Neutrophil (primary cell): ENCODE results near the gene PRKN.

Source experiments
- H3K27ac ChIP-seq: fragments of 200-600 bp; sonication (generic); 2 replicates; pipeline ENCODE4 v1.5.1; 2016; ENCODE audit warnings: mild to moderate bottlenecking, moderate library complexity
- H3K27me3 ChIP-seq: fragments of 200-600 bp; sonication (generic); 2 replicates; pipeline ENCODE4 v1.6.0; 2016; ENCODE audit warnings: mild to moderate bottlenecking
- H3K36me3 ChIP-seq: fragments of 200-600 bp; sonication (generic); 2 replicates; pipeline ENCODE4 v1.5.1; 2017
- H3K4me1 ChIP-seq, 2 experiments: fragments of 200-600 bp in 1 of 2; sonication (generic) in 1 of 2; 1 replicate in 1 of 2; 2 replicates in 1 of 2; pipeline versions ENCODE4 v1.5.1 to v1.6.1; 2013 to 2016; ENCODE audit warnings: low read depth in 1 of 2, low read length in 1 of 2, mild to moderate bottlenecking in 1 of 2, moderate library complexity in 1 of 2; ENCODE audit not compliant: control insufficient read depth in 1 of 2, insufficient read depth in 1 of 2
- H3K4me3 ChIP-seq, 2 experiments: fragments of 200-600 bp in 1 of 2; sonication (generic) in 1 of 2; 1 replicate in 1 of 2; 2 replicates in 1 of 2; pipeline ENCODE4 v1.5.1; 2013 to 2016; ENCODE audit warnings: low read depth in 1 of 2, low read length in 1 of 2, mild to moderate bottlenecking in 1 of 2, moderate library complexity in 1 of 2
- H3K9me3 ChIP-seq: fragments of 200-600 bp; sonication (generic); 2 replicates; pipeline ENCODE4 v1.5.1; 2016
- CTCF ChIP-seq: fragments of 200-600 bp; sonication (generic); IDR thresholded peaks from 2 replicates; pipeline ENCODE4 v1.5.1; 2016; ENCODE audit warnings: antibody characterized with exemption

PRKN gene

DNA sequence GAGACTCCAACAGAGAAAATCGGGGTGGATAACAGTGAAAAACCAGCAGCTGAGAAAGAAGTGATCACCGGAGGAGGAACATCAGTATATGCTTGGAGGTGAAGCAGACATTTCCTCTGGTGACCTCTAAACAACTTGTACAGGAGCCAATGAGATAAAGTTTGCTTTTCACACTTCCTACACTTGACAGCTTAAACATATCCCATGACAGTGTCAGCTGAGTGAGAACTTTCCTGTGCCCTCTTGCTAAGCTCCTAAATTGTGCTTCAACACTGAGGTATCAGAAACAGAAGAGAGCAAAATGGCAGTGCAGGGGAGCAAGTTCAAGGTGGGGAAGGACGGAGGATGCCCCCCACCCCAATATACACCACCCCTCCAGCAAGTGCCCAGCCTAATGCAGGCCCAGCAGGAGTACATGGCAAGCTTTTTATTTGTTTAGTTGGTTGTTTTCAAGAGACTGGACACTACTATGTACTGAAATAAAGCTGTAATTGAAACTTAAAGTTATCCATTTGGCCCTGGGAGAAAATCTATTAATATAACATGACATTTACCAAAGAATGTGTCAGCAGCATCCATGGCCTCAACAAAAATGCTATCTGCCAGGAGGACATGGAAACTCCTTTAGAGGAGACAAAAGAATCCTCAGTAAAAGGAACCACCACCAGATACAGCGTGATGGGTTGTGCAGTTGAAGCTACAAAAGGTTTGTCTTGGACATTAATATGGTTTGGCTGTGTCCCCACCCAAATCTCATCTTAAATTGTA is 540.2 kb downstream of the PRKN start:
- Histone ChIP-seq H3K9me3 (no peaks in the 10 kb centered on the region), H3K27ac (no peak overlapping the region), H3K4me1 (no peaks in the 10 kb centered on the region), H3K27me3 (no peaks in the 10 kb centered on the region), H3K4me3 (no peak overlapping the region), H3K36me3 (no peaks in the 10 kb centered on the region)
- TF ChIP-seq CTCF: no peak

DNA sequence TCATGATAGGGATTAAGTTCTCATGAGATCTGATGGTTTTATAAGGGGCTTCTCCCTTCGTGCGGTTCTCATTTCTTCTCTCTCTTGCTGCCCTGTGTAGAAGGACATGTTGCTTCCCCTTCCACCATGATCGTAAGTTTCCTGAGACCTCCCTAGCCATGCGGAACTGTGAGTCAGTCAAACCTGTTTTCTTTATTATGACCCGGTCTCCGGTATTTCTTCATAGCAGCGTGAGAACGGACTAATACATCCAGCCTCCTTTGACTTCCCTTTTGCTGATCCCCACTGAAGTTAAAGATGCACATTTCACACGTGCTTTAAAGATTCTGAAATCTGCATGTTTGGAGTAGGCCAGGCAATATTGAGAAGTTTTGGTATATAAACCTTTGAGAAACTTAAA is 543.1 kb downstream of the PRKN start:
- H3K4me3 ChIP-seq: no peak overlapping the region
- H3K27ac ChIP-seq: no peak overlapping the region
- H3K27me3 ChIP-seq: no peaks in the 10 kb centered on the region
- TF ChIP-seq CTCF: no peak
- no peaks in the 10 kb centered on the region for H3K4me1 ChIP-seq
- no peaks in the 10 kb centered on the region for H3K9me3 ChIP-seq
- H3K36me3 ChIP-seq: no peaks in the 10 kb centered on the region

DNA sequence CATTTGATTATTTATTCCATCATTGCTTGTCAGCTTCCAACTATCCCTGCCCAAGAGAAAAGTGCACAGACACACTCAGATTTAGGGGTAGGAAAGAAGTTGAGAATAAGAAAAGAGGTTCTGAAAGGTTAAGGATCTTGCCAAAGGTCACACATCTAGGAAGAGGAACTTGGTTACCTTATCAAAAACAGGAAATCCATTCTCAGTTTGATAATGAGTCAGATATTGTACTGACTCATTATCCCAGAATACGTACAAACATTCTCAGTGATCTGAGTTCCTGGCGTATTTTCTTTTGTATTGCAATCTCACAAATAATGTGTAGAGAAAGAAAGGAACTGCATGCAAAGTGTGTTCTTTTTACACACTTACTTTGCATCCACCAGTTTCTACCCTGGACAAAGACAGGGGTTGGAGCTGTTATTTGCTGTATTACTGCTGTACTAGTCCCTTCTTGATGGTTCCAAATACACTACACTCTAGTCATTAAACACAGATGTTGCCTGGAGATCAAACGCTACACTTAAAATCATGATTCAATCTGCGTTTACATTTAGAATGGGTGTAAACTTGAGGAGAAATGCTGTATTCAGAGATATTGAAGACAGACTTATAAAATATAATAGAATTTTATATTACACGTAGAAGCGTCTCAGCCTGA is 545.7 kb downstream of the PRKN start:
- H3K36me3 ChIP-seq: no peaks in the 10 kb centered on the region
- H3K4me1 ChIP-seq: no peaks in the 10 kb centered on the region
- H3K27ac ChIP-seq: no peak overlapping the region
- no peaks in the 10 kb centered on the region for H3K9me3 ChIP-seq
- no peak overlapping the region for H3K4me3 ChIP-seq
- no peak for TF ChIP-seq CTCF
- no peaks in the 10 kb centered on the region for H3K27me3 ChIP-seq

DNA sequence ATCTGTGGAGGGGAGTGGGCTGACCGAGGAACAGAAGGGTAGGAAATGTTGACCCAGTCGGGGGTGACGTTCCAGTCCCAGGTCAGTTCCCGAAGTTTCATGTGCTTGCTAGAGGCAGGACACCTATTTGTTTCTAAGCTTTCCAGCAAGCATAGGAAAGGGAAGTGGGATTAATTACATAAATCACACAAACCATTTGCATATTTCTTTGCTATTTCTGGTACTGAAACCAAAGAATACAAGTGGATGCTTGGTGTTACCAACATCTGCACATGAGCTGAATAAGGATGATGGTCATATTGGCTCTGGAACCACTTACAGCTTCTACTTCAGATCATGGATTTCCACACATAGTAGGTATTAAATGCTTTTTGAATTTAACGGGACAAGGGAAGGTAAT is 546.5 kb downstream of the PRKN start:
- Histone ChIP-seq H3K36me3 (no peaks in the 10 kb centered on the region), H3K27me3 (no peaks in the 10 kb centered on the region), H3K27ac (no peak overlapping the region), H3K4me3 (no peak overlapping the region), H3K9me3 (no peaks in the 10 kb centered on the region), H3K4me1 (no peaks in the 10 kb centered on the region)
- no peak for TF ChIP-seq CTCF

GRCh38 chr6:162179196-162179951 is 548.2 kb downstream of the PRKN start:
- Histone ChIP-seq H3K36me3 (no peaks in the 10 kb centered on the region), H3K27me3 (no peaks in the 10 kb centered on the region), H3K4me1 (no peaks in the 10 kb centered on the region), H3K9me3 (no peaks in the 10 kb centered on the region), H3K27ac (no peak overlapping the region), H3K4me3 (no peak overlapping the region)
- TF ChIP-seq CTCF: no peak
